Measurements from ENCODE around the gene ALPK1.
A peak's percentile ranks its signal among the peaks of the same experiment; 100 is the strongest.

Gene ALPK1

DNA sequence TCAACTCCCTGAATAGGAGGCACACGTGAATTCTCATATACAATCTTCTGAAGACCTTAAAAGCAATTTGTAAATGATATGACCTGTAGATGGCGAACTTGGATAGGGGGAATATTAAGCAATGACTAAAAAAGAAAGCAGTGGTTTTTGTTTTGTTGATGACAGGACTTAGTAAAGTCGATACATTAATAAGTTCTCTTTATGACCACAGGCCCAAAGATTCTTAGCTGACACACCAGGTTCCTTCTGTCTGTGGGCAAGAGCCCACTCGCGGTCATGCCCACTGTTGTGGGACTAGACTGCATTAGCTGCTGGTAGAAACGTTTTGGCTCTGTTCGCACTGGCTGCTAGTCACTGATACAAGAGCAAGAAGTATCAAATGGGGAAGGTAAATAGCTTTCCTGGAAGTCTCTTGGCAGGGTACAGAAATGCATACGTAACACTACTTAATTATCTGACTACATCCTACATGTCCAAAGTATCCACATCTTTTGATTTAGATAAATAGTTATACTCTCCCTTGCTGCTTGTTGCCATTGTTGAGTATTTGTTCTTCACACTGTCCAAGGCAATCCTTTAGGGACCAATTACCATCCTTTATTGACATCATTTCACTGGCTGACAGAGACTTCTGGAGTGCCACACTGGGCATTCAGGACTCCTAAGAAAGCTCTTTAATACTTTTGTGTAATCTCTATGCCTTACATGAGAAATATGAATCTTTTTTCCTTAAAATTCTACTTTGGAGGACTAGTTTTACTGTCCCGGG is 31.0 kb downstream of the ALPK1 start:
- no peak overlapping the region for H3K9ac ChIP-seq
- no peaks in the 10 kb centered on the region for H3K9me3 ChIP-seq (ENCODE audit: control insufficient read depth, low read length)
- H3K36me3 ChIP-seq (ENCODE audit: control insufficient read depth, insufficient read depth, low read length) = no peaks in the 10 kb centered on the region
- H2AFZ ChIP-seq = no peak overlapping the region
- no peaks in the 10 kb centered on the region for H3K4me1 ChIP-seq
- H3K4me3 ChIP-seq (ENCODE audit: low read depth, low read length) = no peak overlapping the region
- no peaks in the 10 kb centered on the region for H3K27me3 ChIP-seq (ENCODE audit: control insufficient read depth, insufficient read depth, low read length)
- no peak overlapping the region for H3K4me2 ChIP-seq (ENCODE audit: low read length)
- H3K79me2 ChIP-seq = no peaks in the 10 kb centered on the region
- H3K27ac ChIP-seq = no peak overlapping the region
- TF ChIP-seq, protein P1, sequence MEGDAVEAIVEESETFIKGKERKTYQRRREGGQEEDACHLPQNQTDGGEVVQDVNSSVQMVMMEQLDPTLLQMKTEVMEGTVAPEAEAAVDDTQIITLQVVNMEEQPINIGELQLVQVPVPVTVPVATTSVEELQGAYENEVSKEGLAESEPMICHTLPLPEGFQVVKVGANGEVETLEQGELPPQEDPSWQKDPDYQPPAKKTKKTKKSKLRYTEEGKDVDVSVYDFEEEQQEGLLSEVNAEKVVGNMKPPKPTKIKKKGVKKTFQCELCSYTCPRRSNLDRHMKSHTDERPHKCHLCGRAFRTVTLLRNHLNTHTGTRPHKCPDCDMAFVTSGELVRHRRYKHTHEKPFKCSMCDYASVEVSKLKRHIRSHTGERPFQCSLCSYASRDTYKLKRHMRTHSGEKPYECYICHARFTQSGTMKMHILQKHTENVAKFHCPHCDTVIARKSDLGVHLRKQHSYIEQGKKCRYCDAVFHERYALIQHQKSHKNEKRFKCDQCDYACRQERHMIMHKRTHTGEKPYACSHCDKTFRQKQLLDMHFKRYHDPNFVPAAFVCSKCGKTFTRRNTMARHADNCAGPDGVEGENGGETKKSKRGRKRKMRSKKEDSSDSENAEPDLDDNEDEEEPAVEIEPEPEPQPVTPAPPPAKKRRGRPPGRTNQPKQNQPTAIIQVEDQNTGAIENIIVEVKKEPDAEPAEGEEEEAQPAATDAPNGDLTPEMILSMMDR (IDR thresholded peaks at IDR 0.05) = peak; percentile 29

GRCh38 chr4:112328734-112329130 is 31.6 kb downstream of the ALPK1 start:
- Histone ChIP-seq H3K9ac (no peak overlapping the region), H3K36me3 (ENCODE audit: control insufficient read depth, insufficient read depth, low read length) (no peaks in the 10 kb centered on the region), H3K4me2 (ENCODE audit: low read length) (no peak overlapping the region), H3K4me1 (no peaks in the 10 kb centered on the region), H3K79me2 (no peaks in the 10 kb centered on the region), H3K27me3 (ENCODE audit: control insufficient read depth, insufficient read depth, low read length) (no peaks in the 10 kb centered on the region), H3K4me3 (ENCODE audit: low read depth, low read length) (no peak overlapping the region), H2AFZ (no peak overlapping the region), H3K27ac (no peak overlapping the region), H3K9me3 (ENCODE audit: control insufficient read depth, low read length) (no peaks in the 10 kb centered on the region)
- TF ChIP-seq, protein P1 (IDR thresholded peaks at IDR 0.05) = no peak

GRCh38 chr4:112329672-112330375 is 32.7 kb downstream of the ALPK1 start:
- Histone ChIP-seq H3K4me2 (ENCODE audit: low read length) (no peak overlapping the region), H3K4me3 (ENCODE audit: low read depth, low read length) (no peak overlapping the region), H3K27ac (no peak overlapping the region), H3K27me3 (ENCODE audit: control insufficient read depth, insufficient read depth, low read length) (no peaks in the 10 kb centered on the region), H2AFZ (no peak overlapping the region), H3K4me1 (no peaks in the 10 kb centered on the region), H3K9me3 (ENCODE audit: control insufficient read depth, low read length) (no peaks in the 10 kb centered on the region), H3K79me2 (no peaks in the 10 kb centered on the region), H3K36me3 (ENCODE audit: control insufficient read depth, insufficient read depth, low read length) (no peaks in the 10 kb centered on the region), H3K9ac (no peak overlapping the region)
- TF ChIP-seq, protein P1 (IDR thresholded peaks at IDR 0.05) = no peak

DNA sequence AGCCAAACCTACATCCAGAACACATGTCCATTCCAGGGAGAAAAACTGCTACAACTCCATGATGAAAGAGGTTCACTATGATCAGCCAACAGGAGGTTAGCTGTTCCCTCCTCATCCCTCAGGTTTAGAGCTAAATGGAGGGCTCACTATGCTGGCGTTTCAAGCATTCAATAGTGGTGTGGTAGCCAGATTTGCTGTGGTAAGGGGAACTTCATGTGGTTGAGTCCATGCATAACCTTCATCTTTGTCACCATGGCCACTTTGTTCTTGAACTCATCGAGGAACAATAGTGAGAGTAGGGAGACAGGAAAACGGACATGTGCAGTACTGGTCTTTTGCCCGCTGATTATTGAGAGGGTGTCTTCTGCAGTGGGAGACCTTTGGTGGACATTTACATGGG is 33.8 kb downstream of the ALPK1 start:
- Histone ChIP-seq H3K4me2 (ENCODE audit: low read length) (no peak overlapping the region), H3K79me2 (no peaks in the 10 kb centered on the region), H3K9ac (no peak overlapping the region), H3K4me1 (no peaks in the 10 kb centered on the region), H3K27me3 (ENCODE audit: control insufficient read depth, insufficient read depth, low read length) (no peaks in the 10 kb centered on the region), H3K36me3 (ENCODE audit: control insufficient read depth, insufficient read depth, low read length) (no peaks in the 10 kb centered on the region), H3K9me3 (ENCODE audit: control insufficient read depth, low read length) (no peaks in the 10 kb centered on the region), H3K27ac (no peak overlapping the region), H3K4me3 (ENCODE audit: low read depth, low read length) (no peak overlapping the region), H2AFZ (no peak overlapping the region)
- TF ChIP-seq, protein P1 (IDR thresholded peaks at IDR 0.05) = no peak

All from parathyroid adenoma (tissue), 2 donors.